ENCODE data around the gene MYLK.

Gene MYLK

GRCh38 chr3:123664753-123665152, 219.4 kb downstream of the MYLK start:
- peak; percentile 28 for DNase-seq (ENCODE audit: low read depth, low spot score)
- ChIA-PET POLR2A (no interaction called here), CTCF (interaction anchor here (1.7 to 12.0 kb wide), 2 partner anchors 17 to 59 kb away, joined by 4 to 172 read pairs; no protein-coding TSS in a partner anchor)
- TF ChIP-seq CTCF (IDR thresholded peaks at IDR 0.05; ENCODE audit: insufficient read depth, low read length, missing control alignments) = no peak
- H3K4me3 ChIP-seq (ENCODE audit: low read depth, low read length) = no peak overlapping the region

GRCh38 chr3:123663977-123664376, 220.2 kb downstream of the MYLK start:
- ChIA-PET CTCF (interaction anchor here (12.0 kb wide), 1 partner anchor 16 kb away, joined by 172 read pairs; no protein-coding TSS in a partner anchor), POLR2A (interaction anchor here (0.5 kb wide), 1 partner anchor 14 kb away, joined by 3 read pairs; no protein-coding TSS in a partner anchor)
- TF ChIP-seq CTCF (IDR thresholded peaks at IDR 0.05; ENCODE audit: insufficient read depth, low read length, missing control alignments) = no peak
- DNase-seq (ENCODE audit: low read depth, low spot score) = no peak
- no peak overlapping the region for H3K4me3 ChIP-seq (ENCODE audit: low read depth, low read length)

GRCh38 chr3:123661973-123662372, 222.2 kb downstream of the MYLK start:
- H3K4me3 ChIP-seq (ENCODE audit: low read depth, low read length) = no peak overlapping the region
- DNase-seq (ENCODE audit: low read depth, low spot score) = no peak
- TF ChIP-seq CTCF (IDR thresholded peaks at IDR 0.05; ENCODE audit: insufficient read depth, low read length, missing control alignments) = no peak
- POLR2A ChIA-PET = interaction anchor here (0.6 to 1.6 kb wide), 2 partner anchors 54 to 653 kb away, joined by 3 read pairs; no protein-coding TSS in a partner anchor
- CTCF ChIA-PET = interaction anchor here (0.8 to 25.0 kb wide), 5 partner anchors 14 to 64 kb away, joined by 3 to 512 read pairs (median 5); no protein-coding TSS in a partner anchor

GRCh38 chr3:123660900-123661299, 223.2 kb downstream of the MYLK start:
- TF ChIP-seq CTCF (IDR thresholded peaks at IDR 0.05; ENCODE audit: insufficient read depth, low read length, missing control alignments) = no peak
- ChIA-PET CTCF (interaction anchor here (0.8 to 25.0 kb wide), 8 partner anchors 10 to 65 kb away, joined by 3 to 512 read pairs (median 6); no protein-coding TSS in a partner anchor), POLR2A (interaction anchor here (0.7 to 1.6 kb wide), 3 partner anchors 17 to 55 kb away, joined by 3 read pairs; no protein-coding TSS in a partner anchor)
- H3K4me3 ChIP-seq (ENCODE audit: low read depth, low read length) = no peak overlapping the region
- DNase-seq (ENCODE audit: low read depth, low spot score) = peak; percentile 98

GRCh38 chr3:123660141-123660675, 223.9 kb downstream of the MYLK start:
- no peak overlapping the region for H3K4me3 ChIP-seq (ENCODE audit: low read depth, low read length)
- POLR2A ChIA-PET = interaction anchor here (0.7 to 1.0 kb wide), 2 partner anchors 17 to 28 kb away, joined by 3 read pairs; no protein-coding TSS in a partner anchor
- CTCF ChIA-PET = interaction anchor here (0.8 to 25.0 kb wide), 9 partner anchors 11 to 66 kb away, joined by 3 to 512 read pairs (median 8); no protein-coding TSS in a partner anchor
- no peak for DNase-seq (ENCODE audit: low read depth, low spot score)
- TF ChIP-seq CTCF (IDR thresholded peaks at IDR 0.05; ENCODE audit: insufficient read depth, low read length, missing control alignments) = no peak

- H3K4me3 ChIP-seq (ENCODE audit: low read depth, low read length) = no peak overlapping the region
- no peak for TF ChIP-seq CTCF (IDR thresholded peaks at IDR 0.05; ENCODE audit: insufficient read depth, low read length, missing control alignments)
- POLR2A ChIA-PET = no interaction called here
- DNase-seq (ENCODE audit: low read depth, low spot score) = no peak
- CTCF ChIA-PET = interaction anchor here (1.5 to 25.0 kb wide), 3 partner anchors 11 to 67 kb away, joined by 11 to 512 read pairs (median 172); no protein-coding TSS in a partner anchor
Measured at GRCh38 chr3:123658852-123659206, 225.3 kb downstream of the MYLK start.

Data from AG04449 (cell line).